ENCODE measurements around the gene ANO4.

Gene ANO4

GRCh38 chr12:100820314-100820713 is 25.7 kb downstream of the ANO4 start:
- no peak for DNase-seq

GRCh38 chr12:100823963-100824362 is 29.4 kb downstream of the ANO4 start:
- DNase-seq = no peak

- DNase-seq = no peak
Measured at GRCh38 chr12:100824476-100824875, 29.9 kb downstream of the ANO4 start.

GRCh38 chr12:100826323-100826722 is 31.7 kb downstream of the ANO4 start:
- no peak for DNase-seq

GRCh38 chr12:100827901-100828520 is 33.4 kb downstream of the ANO4 start:
- DNase-seq = peak; percentile 57

GRCh38 chr12:100830003-100830795 is 35.6 kb downstream of the ANO4 start:
- DNase-seq = no peak

GRCh38 chr12:100833282-100833681 is 38.7 kb downstream of the ANO4 start:
- DNase-seq = no peak

- DNase-seq = no peak
Measured at GRCh38 chr12:100840748-100841147, 46.2 kb downstream of the ANO4 start.

GRCh38 chr12:100842156-100842555 is 47.6 kb downstream of the ANO4 start:
- DNase-seq = no peak

- no peak for DNase-seq
Measured at GRCh38 chr12:100843061-100843460, 48.5 kb downstream of the ANO4 start.

- DNase-seq = no peak
Measured at GRCh38 chr12:100845095-100845494, 50.5 kb downstream of the ANO4 start.

GRCh38 chr12:100851637-100852036 is 57.1 kb downstream of the ANO4 start:
- DNase-seq = no peak

GRCh38 chr12:100857418-100857817 is 62.8 kb downstream of the ANO4 start:
- no peak for DNase-seq

GRCh38 chr12:100857971-100858370 is 63.4 kb downstream of the ANO4 start:
- DNase-seq = no peak

GRCh38 chr12:100858656-100859055 is 64.1 kb downstream of the ANO4 start:
- DNase-seq = no peak

- no peak for DNase-seq
Measured at GRCh38 chr12:100859063-100859627, 64.6 kb downstream of the ANO4 start.

GRCh38 chr12:100860611-100861010 is 66.0 kb downstream of the ANO4 start:
- no peak for DNase-seq

- no peak for DNase-seq
Measured at GRCh38 chr12:100862676-100863075, 68.1 kb downstream of the ANO4 start.

- DNase-seq = no peak
Measured at GRCh38 chr12:100864366-100864765, 69.8 kb downstream of the ANO4 start.

GRCh38 chr12:100867639-100868393 is 73.2 kb downstream of the ANO4 start:
- DNase-seq = peak; percentile 25

GRCh38 chr12:100868487-100868886 is 73.9 kb downstream of the ANO4 start:
- no peak for DNase-seq

GRCh38 chr12:100871195-100871734 is 76.7 kb downstream of the ANO4 start:
- no peak for DNase-seq

- no peak for DNase-seq
Measured at GRCh38 chr12:100875156-100875555, 80.6 kb downstream of the ANO4 start.

Measured in NCI-H1105 (cell line).